A673 (cell line): Measurements from ENCODE around the gene STPG1.

Experiments used
- EZH2 ChIP-seq: fragments of 200-600 bp; sonication (generic); IDR thresholded peaks from 2 replicates; pipeline ENCODE4 v1.6.1; 2017; ENCODE audit warnings: borderline replicate concordance, low read depth, mild to moderate bottlenecking, mixed read lengths, antibody characterized with exemption, low read length; ENCODE audit not compliant: poor library complexity, severe bottlenecking
- TF ChIP-seq, protein P1 (sequence below): fragments of 300-800, 200-600 bp; sonication (generic); conservative IDR thresholded peaks from 2 replicates; pipeline ENCODE4 v1.5.1; 2017; ENCODE audit warnings: low read depth, mild to moderate bottlenecking, antibody characterized with exemption, low read length, moderate library complexity, mixed read lengths

DNA sequence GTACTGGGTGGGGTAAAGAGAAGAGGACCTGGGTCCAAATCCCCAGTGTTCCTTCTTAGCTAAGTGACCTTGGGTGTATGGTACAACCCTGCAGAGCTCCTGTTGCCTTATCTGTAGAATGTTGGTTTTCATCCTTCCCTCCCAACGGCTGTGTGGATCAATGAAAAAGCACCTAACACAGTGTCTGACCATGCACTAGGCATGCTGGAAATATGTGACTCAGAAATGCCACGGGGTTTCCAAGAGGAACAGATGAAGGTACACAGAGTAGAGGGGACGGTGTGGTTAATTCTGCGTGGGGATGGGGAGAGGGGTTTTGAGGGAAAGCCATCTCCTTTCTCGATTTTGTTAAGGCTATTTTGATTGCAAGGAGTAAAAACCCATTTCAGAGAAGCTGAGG, 10.6 kb upstream of the STPG1 start:
- no peak for TF ChIP-seq EZH2
- TF ChIP-seq, protein P1, sequence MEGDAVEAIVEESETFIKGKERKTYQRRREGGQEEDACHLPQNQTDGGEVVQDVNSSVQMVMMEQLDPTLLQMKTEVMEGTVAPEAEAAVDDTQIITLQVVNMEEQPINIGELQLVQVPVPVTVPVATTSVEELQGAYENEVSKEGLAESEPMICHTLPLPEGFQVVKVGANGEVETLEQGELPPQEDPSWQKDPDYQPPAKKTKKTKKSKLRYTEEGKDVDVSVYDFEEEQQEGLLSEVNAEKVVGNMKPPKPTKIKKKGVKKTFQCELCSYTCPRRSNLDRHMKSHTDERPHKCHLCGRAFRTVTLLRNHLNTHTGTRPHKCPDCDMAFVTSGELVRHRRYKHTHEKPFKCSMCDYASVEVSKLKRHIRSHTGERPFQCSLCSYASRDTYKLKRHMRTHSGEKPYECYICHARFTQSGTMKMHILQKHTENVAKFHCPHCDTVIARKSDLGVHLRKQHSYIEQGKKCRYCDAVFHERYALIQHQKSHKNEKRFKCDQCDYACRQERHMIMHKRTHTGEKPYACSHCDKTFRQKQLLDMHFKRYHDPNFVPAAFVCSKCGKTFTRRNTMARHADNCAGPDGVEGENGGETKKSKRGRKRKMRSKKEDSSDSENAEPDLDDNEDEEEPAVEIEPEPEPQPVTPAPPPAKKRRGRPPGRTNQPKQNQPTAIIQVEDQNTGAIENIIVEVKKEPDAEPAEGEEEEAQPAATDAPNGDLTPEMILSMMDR, result no peak
